ENCODE data around the gene SYNGAP1. TPM values are rescaled to one million over a fixed set of nuclear protein-coding genes. Genes with fewer than 3 reads are reported as not detected.

SYNGAP1 gene
- total and polyA plus RNA-seq, 2 of the 8 experiments (the other 6 are each of a cell fraction or from before 2014, with no cell fraction given), result 31.0 to 101 TPM

- H4K20me1 ChIP-seq (replicated peaks in 1 of 2; ENCODE audit: control insufficient read depth in 1 of 2, insufficient read depth in 2 of 2, low read length in 2 of 2), result peaks cover 0 to 6% of the 10 kb centered on the region in 2 experiments
- H3K9ac ChIP-seq (replicated peaks in 1 of 4; ENCODE audit: extremely low read depth in 1 of 4, low read depth in 3 of 4, low read length in 3 of 4), result no peak overlapping the region
- no peak overlapping the region for H3K14ac ChIP-seq (ENCODE audit: insufficient read length)
- H3K23me2 ChIP-seq (ENCODE audit: low read depth, low read length), result peaks cover 24% of the 10 kb centered on the region
- H2BK12ac ChIP-seq (ENCODE audit: low read depth, low read length), result no peak overlapping the region
- H3K36me3 ChIP-seq (ENCODE audit: control insufficient read depth in 2 of 4, insufficient read depth in 4 of 4, low read length in 3 of 4), result peaks cover 0 to 11% (median 8%) of the 10 kb centered on the region in 4 experiments; a peak in 5 of 8 replicates
- no peak overlapping the region for H2AFZ ChIP-seq (ENCODE audit: low read length)
- DNase-seq (ENCODE audit: low read depth in 1 of 2, low spot score in 2 of 2) (no peak), FAIRE-seq (no peak)
- H3K56ac ChIP-seq (replicated peaks; ENCODE audit: insufficient read length, low read depth, low read length), result no peak overlapping the region
- no peak overlapping the region for H4K8ac ChIP-seq (ENCODE audit: extremely low read depth, insufficient read depth, low read length)
- H2BK20ac ChIP-seq (ENCODE audit: low read length), result no peak overlapping the region
- peaks cover 13 to 57% of the 10 kb centered on the region in 2 experiments for H3K79me2 ChIP-seq (ENCODE audit: control insufficient read depth in 1 of 2, insufficient read depth in 2 of 2, low read length in 2 of 2)
- 78% methylated on average over 2 of the region's 2 CpGs; no CpG with 5 or more reads in 1 of the 2 experiments for WGBS, 2 experiments (ENCODE audit: extremely low coverage in 1 of 2, insufficient coverage in 1 of 2, insufficient read length in 1 of 2, insufficient replicate concordance in 2 of 2, low coverage in 1 of 2, low lambda C conversion rate in 2 of 2, missing lambda C conversion rate in 1 of 2)
- no peak overlapping the region for H4K91ac ChIP-seq (replicated peaks; ENCODE audit: insufficient read length, low read length)
- no peak overlapping the region; a peak in 1 of 4 replicates for H3K4me2 ChIP-seq (ENCODE audit: insufficient read depth in 1 of 2, low read depth in 2 of 2, low read length in 2 of 2)
- no peak overlapping the region for H4K5ac ChIP-seq (ENCODE audit: insufficient read length, low read depth, low read length)
- peaks cover 10% of the 10 kb centered on the region for H3K79me1 ChIP-seq (ENCODE audit: low read depth, low read length)
- H3K9me3 ChIP-seq (ENCODE audit: insufficient read depth in 2 of 2, low read depth in 1 of 2, low read length in 1 of 2), result no peaks in the 10 kb centered on the region
- ChIA-PET POLR2A (ENCODE audit: partially characterized antibody) (interaction anchor here (1.4 to 3.6 kb wide), 2 partner anchors 16 to 31 kb away, joined by 4 to 21 read pairs; partner anchors contain the start of gene ZBTB9), CTCF (ENCODE audit: partially characterized antibody) (interaction anchor here (2.1 to 4.4 kb wide), 3 partner anchors 8 to 67 kb away, joined by 5 to 37 read pairs (median 8); partner anchors contain the start of gene CUTA)
- no peak overlapping the region for H2BK120ac ChIP-seq (replicated peaks; ENCODE audit: low read depth, low read length)
- no peak overlapping the region for H3K23ac ChIP-seq (ENCODE audit: insufficient read length)
- H3K4me3 ChIP-seq (ENCODE audit: extremely low read depth in 1 of 4, insufficient read depth in 2 of 4, low read depth in 3 of 4, low read length in 4 of 4), result no peak overlapping the region
- no peak overlapping the region for H2BK15ac ChIP-seq (ENCODE audit: low read length)
- peaks cover 8 to 37% (median 13%) of the 10 kb centered on the region in 4 experiments for H3K4me1 ChIP-seq (replicated peaks in 1 of 4; ENCODE audit: control insufficient read depth in 3 of 4, insufficient read depth in 4 of 4, low read length in 3 of 4)
- no peaks in the 10 kb centered on the region for H3K27me3 ChIP-seq (replicated peaks in 1 of 4; ENCODE audit: control insufficient read depth in 3 of 4, extremely low read depth in 1 of 4, insufficient read depth in 3 of 4, low read length in 3 of 4)
- H2BK5ac ChIP-seq (ENCODE audit: low read depth, low read length), result no peak overlapping the region
- H3K4ac ChIP-seq (replicated peaks; ENCODE audit: insufficient read length, low read depth, low read length), result no peak overlapping the region
- H2AK5ac ChIP-seq (ENCODE audit: low read depth, low read length), result no peak overlapping the region
- H3K27ac ChIP-seq (ENCODE audit: low read depth, low read length), result no peak overlapping the region
- H3K18ac ChIP-seq (ENCODE audit: extremely low read depth, low read length), result no peak overlapping the region
- no peak for TF ChIP-seq JUN (IDR thresholded peaks at IDR 0.05; ENCODE audit: low read depth, low read length)
- TF ChIP-seq CREB1 (IDR thresholded peaks at IDR 0.05), result no peak
- TF ChIP-seq, protein P1, sequence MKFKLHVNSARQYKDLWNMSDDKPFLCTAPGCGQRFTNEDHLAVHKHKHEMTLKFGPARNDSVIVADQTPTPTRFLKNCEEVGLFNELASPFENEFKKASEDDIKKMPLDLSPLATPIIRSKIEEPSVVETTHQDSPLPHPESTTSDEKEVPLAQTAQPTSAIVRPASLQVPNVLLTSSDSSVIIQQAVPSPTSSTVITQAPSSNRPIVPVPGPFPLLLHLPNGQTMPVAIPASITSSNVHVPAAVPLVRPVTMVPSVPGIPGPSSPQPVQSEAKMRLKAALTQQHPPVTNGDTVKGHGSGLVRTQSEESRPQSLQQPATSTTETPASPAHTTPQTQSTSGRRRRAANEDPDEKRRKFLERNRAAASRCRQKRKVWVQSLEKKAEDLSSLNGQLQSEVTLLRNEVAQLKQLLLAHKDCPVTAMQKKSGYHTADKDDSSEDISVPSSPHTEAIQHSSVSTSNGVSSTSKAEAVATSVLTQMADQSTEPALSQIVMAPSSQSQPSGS (IDR thresholded peaks at IDR 0.05; ENCODE audit: low read length), result no peak
- TF ChIP-seq SP1 (IDR thresholded peaks at IDR 0.05; ENCODE audit: low read depth, low read length), result no peak
- TF ChIP-seq NANOG (IDR thresholded peaks at IDR 0.05; ENCODE audit: insufficient read depth, low read depth, low read length, poor library complexity, severe bottlenecking), result no peak
- TF ChIP-seq TAF7 (optimal IDR thresholded peaks at IDR 0.05; ENCODE audit: borderline replicate concordance, low read depth, low read length), result no peak
- no peak for TF ChIP-seq CEBPB (IDR thresholded peaks at IDR 0.05; ENCODE audit: low read depth, low read length)
- TF ChIP-seq TEAD4 (IDR thresholded peaks at IDR 0.05; ENCODE audit: low read depth, low read length), result no peak
- TF ChIP-seq CTBP2 (IDR thresholded peaks at IDR 0.05; ENCODE audit: borderline replicate concordance, insufficient read depth, insufficient read length, low read length), result no peak
- no peak for TF ChIP-seq E2F6 (IDR thresholded peaks at IDR 0.05)
- no peak for TF ChIP-seq POU5F1 (IDR thresholded peaks at IDR 0.05; ENCODE audit: low read depth, low read length)
These were observed 3.9 kb downstream of the SYNGAP1 start for GRCh38 chr6:33423777-33424176.
